Measurements from ENCODE around the gene PA2G4. TPM values are rescaled to one million over a fixed set of nuclear protein-coding genes. Genes with fewer than 3 reads are reported as not detected.
A peak's percentile ranks its signal among the peaks of the same experiment; 100 is the strongest.

The PA2G4 gene
- total and polyA plus RNA-seq, 10 of the 15 experiments (the other 5 are each of a cell fraction or from before 2014, with no cell fraction given): 148 to 514 (median 406) TPM

- no peak for TF ChIP-seq ZBTB4 (CRISPR knock-in tag; IDR thresholded peaks at IDR 0.05)
- TF ChIP-seq BCL11A (IDR thresholded peaks at IDR 0.05; ENCODE audit: low read depth, low read length): 0 out of 2 replicates have a peak, but pooled peaks have one; percentile 32
- no peak for TF ChIP-seq EZH2 (IDR thresholded peaks at IDR 0.05; ENCODE audit: borderline replicate concordance, control insufficient read depth, low read depth, low read length)
- peak; percentile 99 for TF ChIP-seq CBFB (IDR thresholded peaks at IDR 0.05; ENCODE audit: low read depth)
- TF ChIP-seq JUNB (IDR thresholded peaks at IDR 0.05): no peak
- TF ChIP-seq NBN (IDR thresholded peaks at IDR 0.05): peak; percentile 95
- TF ChIP-seq MTA2 (IDR thresholded peaks at IDR 0.05; ENCODE audit: low read depth): peak; percentile 81
- TF ChIP-seq BHLHE40 (IDR thresholded peaks at IDR 0.05; ENCODE audit: borderline replicate concordance in 1 of 2, low read depth in 2 of 2, low read length in 1 of 2): peak in 1 of 2 experiments; percentile 36; a peak in 2 of 4 replicates
- no peak for TF ChIP-seq RAD21 (IDR thresholded peaks at IDR 0.05; ENCODE audit: insufficient read depth, low read depth, low read length)
- no peak for TF ChIP-seq YBX1 (IDR thresholded peaks at IDR 0.05)
- TF ChIP-seq TARDBP (IDR thresholded peaks at IDR 0.05; ENCODE audit: borderline replicate concordance): no peak
- no peak; the same call in 1 of the 2 replicates for TF ChIP-seq EED (IDR thresholded peaks at IDR 0.05; ENCODE audit: low read depth)
- peak; percentile 97 for TF ChIP-seq POU2F2 (IDR thresholded peaks at IDR 0.05; ENCODE audit: borderline replicate concordance, low read depth, low read length)
- TF ChIP-seq IRF5 (IDR thresholded peaks at IDR 0.05; ENCODE audit: borderline replicate concordance): no peak
- TF ChIP-seq RFX5 (IDR thresholded peaks at IDR 0.05; ENCODE audit: low read depth, low read length): no peak
- peak; percentile 75 for TF ChIP-seq SIX5 (IDR thresholded peaks at IDR 0.05; ENCODE audit: low read depth, low read length, severe bottlenecking)
- no peak for TF ChIP-seq ETV6 (conservative IDR thresholded peaks at IDR 0.05 in 1 of 2, IDR thresholded peaks at IDR 0.05 in 1 of 2; ENCODE audit: borderline replicate concordance in 1 of 2, low read depth in 1 of 2)
- TF ChIP-seq ESRRA (IDR thresholded peaks at IDR 0.05; ENCODE audit: low read length): no peak
- TF ChIP-seq RBBP5 (conservative IDR thresholded peaks at IDR 0.05): peak; percentile 83
- 0 out of 4 replicates have a peak, but pooled peaks of 1 of the 2 experiments have one; percentile 2 for TF ChIP-seq IKZF2 (IDR thresholded peaks at IDR 0.05)
- 0 out of 2 replicates have a peak, but pooled peaks have one; percentile 51 for TF ChIP-seq MAX (IDR thresholded peaks at IDR 0.05; ENCODE audit: low read depth, low read length)
- TF ChIP-seq USF2 (IDR thresholded peaks at IDR 0.05; ENCODE audit: borderline replicate concordance, low read depth, low read length): no peak
- TF ChIP-seq RCOR1 (conservative IDR thresholded peaks at IDR 0.05; ENCODE audit: low read depth, low read length): no peak
- peak; percentile 98 for TF ChIP-seq TAF1 (IDR thresholded peaks at IDR 0.05; ENCODE audit: borderline replicate concordance, low read depth, low read length)
- TF ChIP-seq SMAD5 (IDR thresholded peaks at IDR 0.05; ENCODE audit: low read depth): peak; percentile 99
- TF ChIP-seq LARP7 (IDR thresholded peaks at IDR 0.05): peak; percentile 93
- no peak for TF ChIP-seq FOXK2 (IDR thresholded peaks at IDR 0.05)
Observed at GRCh38 chr12:56116267-56117081, 12.1 kb downstream of the PA2G4 start, which contains the start of gene RPL41 (continued).
